Measurements from ENCODE around the gene MAST4.

Gene MAST4

GRCh38 chr5:66876266-66876807, 280.1 kb downstream of the MAST4 start:
- DNase-seq (ENCODE audit: low spot score), result no peak

DNA sequence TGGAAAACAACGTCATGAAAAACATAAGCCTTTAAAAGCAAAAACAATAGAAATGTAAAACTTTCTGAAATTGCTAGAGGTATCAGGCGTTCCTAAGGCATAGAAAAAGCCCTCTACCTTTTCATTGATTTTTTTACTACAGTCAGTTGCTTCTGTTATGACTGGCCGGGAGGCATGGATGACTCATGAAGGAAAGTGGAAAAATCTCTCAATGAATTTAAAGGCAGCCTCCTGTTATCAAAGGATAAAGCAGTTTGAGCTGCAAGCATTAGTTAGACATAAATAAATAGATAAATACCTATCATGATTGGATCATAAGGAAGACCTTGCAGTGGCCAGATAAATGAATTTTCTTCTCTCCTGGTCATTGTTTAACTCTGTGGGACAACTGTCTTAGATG, 281.6 kb downstream of the MAST4 start:
- no peak for DNase-seq (ENCODE audit: low spot score)

DNA sequence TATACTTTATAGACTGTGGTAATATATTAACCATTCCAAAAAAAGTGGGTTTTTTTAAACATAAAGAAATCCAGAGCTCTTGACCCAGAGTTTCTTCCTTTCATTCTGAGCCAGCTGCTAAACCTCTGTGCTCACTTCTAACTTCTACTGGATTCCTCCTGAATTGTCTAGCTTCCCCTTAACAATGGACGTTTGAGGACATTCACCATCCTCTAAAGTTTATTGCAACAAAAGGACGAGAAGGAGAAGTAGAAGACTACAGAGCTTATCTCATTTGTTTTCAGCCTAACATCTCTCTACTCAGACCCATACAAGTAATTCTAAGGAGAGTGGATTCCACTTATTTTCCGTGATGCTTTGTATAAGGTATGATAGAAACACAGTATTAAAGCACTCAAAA, 284.2 kb downstream of the MAST4 start:
- DNase-seq (ENCODE audit: low spot score), result no peak

DNA sequence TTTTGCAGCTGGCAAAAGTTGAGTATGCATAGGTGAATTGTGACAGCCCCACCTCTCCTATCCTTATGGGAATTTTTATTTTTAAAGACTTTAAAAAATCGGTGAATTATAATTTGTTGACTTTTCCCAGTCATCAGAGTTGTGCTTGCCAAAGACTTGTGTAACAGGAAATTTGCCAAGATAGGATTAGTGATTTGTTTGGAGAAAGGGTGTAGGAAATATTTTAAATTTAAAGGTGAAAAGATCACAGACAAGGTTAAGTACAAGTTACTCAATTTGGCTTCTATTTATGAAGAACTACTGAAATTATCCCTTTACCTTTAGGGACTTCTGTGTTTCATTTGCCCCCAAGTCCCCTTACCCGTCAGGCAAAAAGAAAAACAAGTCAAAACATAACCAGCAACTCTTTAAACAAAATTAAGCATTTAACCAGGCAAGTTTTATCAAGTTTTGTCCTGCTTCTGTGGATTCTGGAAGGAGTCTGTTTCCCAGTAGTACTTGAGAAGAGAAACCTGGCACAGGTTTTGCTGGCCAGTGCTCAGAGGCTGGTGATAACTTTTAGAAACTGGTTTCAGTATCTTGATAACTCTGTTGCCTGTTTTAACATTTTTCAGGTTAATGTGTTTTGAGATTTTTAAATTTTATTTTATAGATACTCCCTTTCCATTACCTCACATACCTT, 285.4 kb downstream of the MAST4 start:
- DNase-seq (ENCODE audit: low spot score), result no peak

DNA sequence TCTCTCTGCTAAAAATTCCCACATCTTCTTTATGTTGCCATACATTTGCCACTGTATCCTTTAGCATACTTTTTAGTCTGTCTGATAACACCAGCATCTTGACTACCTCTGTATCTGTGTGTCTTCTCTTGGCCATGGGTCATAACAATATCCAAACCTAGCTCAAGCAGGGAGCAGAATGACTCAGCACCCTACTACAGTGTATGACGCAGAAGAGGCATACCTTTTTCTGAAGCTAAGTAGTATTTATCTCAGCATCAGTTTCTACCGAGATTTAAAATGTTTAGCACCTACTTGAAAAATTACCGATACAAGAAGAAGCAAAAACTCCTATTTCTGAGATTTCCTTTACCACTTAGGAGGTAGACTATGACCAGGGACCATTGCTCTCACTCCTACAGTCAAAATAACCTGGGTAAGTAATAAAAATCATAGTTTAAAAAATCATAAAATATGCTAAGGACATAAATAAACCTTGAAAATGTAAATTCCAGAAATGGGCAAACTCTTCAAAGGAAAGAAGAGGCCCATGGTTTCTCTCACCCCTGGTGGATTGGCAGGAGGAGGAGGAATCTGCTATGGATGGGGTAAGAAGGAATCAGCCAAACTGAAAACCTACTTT, 286.5 kb downstream of the MAST4 start:
- no peak for DNase-seq (ENCODE audit: low spot score)

DNA sequence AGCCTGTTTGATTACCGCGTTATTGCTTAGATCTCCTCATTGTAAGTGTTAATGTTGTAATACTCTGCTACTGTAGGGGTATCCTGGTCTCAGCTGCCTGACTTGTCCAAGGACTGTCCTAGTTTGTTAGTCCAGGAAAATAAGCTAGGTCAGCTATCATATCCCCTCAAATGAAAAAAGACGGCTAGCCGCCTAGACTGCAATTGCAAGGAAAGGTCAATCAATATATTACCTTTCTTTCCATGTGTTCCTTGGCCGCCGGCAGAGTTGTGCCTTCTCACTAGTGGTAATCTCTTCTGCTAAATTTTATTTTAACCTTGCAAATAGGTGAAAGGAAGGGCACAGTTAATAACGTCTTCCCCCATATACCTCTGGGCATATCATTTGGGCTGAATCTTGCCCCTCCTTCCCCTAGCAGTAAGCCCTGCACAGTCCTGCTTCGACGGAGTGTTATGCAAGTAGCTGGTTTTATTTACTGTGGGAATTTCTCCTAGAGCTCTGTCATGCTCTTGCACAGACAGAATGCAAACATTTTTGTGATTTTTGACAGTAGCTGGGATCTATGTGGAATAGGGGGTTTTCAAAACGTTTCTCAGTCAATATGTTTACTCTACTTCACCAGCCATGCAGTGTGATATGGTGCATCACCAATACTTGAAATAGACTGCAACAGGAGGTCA, 288.5 kb downstream of the MAST4 start:
- DNase-seq (ENCODE audit: low spot score), result no peak

GRCh38 chr5:66886941-66887340, 290.7 kb downstream of the MAST4 start:
- DNase-seq (ENCODE audit: low spot score), result no peak

GRCh38 chr5:66888613-66889012, 292.4 kb downstream of the MAST4 start:
- no peak for DNase-seq (ENCODE audit: low spot score)

- DNase-seq (ENCODE audit: low spot score), result no peak
Observed at GRCh38 chr5:66889056-66889455, 292.9 kb downstream of the MAST4 start.

DNA sequence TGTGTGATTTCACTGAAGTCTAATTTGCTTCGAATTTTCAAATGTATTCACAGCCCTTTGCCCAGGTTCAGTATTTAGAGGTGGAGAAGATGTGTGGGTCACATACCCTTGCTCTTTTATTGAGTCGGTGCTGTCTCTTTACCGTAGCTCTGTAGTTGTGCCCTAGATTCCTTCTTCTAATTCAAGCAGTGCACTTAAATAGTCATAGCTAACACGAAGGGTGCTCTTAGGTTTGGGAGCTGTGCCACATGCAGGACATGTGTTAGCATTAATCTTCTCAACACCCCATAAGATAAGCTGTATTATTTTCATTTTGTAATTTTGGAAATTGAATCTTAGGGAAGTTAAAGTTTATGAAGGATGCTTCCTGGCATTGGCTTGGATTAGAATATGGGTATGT, 293.3 kb downstream of the MAST4 start:
- no peak for DNase-seq (ENCODE audit: low spot score)

- DNase-seq (ENCODE audit: low spot score), result no peak
Observed at GRCh38 chr5:66891184-66891925, 295.2 kb downstream of the MAST4 start.

GRCh38 chr5:66892716-66893115, 296.5 kb downstream of the MAST4 start:
- DNase-seq (ENCODE audit: low spot score), result no peak

DNA sequence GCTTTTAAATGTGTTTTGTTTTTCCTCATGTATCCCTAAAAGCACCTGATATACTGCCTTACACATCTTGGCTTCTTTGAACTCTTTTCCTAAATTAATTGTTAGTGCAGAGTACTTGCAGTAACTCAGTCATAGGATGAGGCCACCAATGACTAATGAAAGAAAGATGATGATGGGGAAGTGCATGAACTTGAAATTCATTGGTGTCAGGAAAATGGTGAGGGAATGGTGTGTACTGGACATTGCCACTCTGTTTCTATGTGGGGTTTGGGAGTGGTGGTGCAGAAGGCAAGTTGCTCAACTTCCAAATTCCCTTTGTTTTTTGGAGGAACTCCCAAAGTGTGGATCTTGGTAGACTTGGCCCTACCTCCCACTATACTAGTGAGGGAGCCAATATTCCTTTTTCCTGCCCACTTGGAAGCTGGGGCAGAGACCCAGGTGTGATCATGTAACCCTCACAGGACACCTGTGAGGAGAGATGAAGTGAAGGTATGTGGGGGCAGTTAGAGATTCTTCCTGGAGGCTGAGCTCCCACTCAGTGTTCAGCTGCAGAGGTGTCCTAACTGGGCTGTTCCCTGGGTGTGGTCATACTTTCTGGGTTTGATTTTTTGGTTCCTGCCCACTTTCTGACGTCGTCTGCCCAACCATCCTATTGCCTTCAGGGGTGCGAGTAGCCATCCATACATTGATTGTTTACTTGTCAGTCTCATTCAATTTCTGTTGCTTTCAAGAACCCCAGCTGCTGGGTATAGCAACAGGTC, 298.5 kb downstream of the MAST4 start:
- DNase-seq (ENCODE audit: low spot score), result no peak

- DNase-seq (ENCODE audit: low spot score), result no peak
Observed at GRCh38 chr5:66896171-66896570, 300.0 kb downstream of the MAST4 start.

GRCh38 chr5:66897356-66897755, 301.2 kb downstream of the MAST4 start:
- DNase-seq (ENCODE audit: low spot score), result no peak

DNA sequence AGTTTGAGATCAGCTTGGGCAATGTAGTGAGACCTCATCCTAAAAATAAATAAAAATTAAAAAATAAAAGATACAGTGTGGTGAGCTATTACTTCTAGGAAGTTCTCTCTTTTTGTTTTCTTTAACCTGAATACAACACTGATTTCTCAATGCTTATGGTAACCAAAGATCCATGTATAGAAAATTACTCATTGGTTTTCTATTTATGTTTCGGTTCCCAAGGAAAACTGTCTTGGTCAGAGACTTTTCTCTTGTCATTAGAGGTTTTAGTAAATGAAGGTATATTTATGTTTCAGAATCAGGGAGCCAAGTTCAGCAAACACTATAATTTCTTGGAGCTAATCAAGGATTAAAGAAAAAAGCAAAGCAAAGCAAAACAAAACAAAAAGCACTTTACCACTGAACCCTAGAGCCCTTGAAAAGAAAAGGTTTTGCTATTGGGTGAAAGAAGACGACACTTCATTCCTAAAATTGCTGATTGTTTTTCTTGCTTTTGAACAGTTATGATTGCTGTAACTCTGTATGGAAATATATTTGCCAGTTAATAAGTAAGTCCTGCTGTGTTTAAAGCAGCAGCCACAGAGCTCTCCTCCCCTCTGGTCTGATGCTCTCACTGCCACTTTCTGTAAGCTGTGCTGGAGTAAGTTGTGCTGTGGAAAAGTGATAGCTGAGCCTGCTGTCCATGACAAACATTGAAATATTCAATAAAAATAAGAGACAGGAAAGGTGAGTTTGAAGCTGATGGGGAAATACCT, 302.2 kb downstream of the MAST4 start:
- DNase-seq (ENCODE audit: low spot score), result no peak

DNA sequence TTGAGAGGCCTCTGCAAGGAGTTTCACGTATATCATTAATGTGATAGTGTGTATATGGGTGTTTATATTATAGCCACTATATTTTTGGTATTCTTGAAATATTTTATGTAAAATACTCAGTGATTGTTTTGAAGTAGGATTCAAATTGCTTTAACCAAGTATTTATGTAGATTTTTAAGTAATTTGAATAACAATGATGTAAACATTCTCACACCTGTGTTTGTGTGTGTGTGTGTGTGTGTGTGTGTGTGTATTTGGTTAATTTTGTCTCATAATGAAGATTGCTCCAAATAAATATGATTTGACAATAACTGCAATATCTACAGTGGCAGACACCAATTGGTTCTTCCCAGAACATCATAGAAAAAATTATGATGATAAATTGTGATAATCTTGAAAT, 307.0 kb downstream of the MAST4 start:
- no peak for DNase-seq (ENCODE audit: low spot score)

- DNase-seq (ENCODE audit: low spot score), result no peak
Observed at GRCh38 chr5:66903709-66904108, 307.5 kb downstream of the MAST4 start.

DNA sequence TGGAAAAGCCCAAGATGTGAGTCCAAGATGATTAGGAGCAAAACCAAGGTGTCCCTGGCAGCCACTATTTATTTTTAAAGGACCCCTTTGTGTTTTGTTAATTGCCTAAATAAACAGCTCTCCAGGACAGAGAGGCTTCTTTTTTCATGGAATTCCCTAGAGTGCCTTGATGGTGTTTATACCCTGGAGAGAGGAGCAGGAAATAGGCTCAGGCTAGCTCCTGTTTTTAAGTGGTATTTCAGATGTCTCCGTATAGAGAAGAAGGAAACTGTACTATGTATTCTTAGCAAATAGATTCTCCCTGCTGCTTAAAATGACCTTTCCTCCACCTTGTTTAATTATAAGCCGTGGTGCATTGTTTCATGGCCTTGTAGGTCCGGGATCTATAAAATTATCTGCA, 308.0 kb downstream of the MAST4 start:
- DNase-seq (ENCODE audit: low spot score), result no peak

GRCh38 chr5:66906021-66906420, 309.8 kb downstream of the MAST4 start:
- DNase-seq (ENCODE audit: low spot score), result no peak

GRCh38 chr5:66908230-66908629, 312.0 kb downstream of the MAST4 start:
- no peak for DNase-seq (ENCODE audit: low spot score)

All from HuH-7 (cell line).